Glomerular visceral epithelial cell (primary cell): Measurements from ENCODE around the gene KCNAB1.
A peak's percentile ranks its signal among the peaks of the same experiment; 100 is the strongest.

Source experiments
- DNase-seq: peaks from one replicate; pipeline ENCODE4 v3.0.0-alpha.2; 2016; ENCODE audit errors: extremely low spot score

KCNAB1 gene

GRCh38 chr3:156317462-156318074 is 197.2 kb downstream of the KCNAB1 start:
- DNase-seq: peak; percentile 33

- DNase-seq: no peak
Observed at GRCh38 chr3:156321945-156322344, 201.6 kb downstream of the KCNAB1 start.

GRCh38 chr3:156323466-156323865 is 203.1 kb downstream of the KCNAB1 start:
- DNase-seq: no peak

- DNase-seq: no peak
Observed at GRCh38 chr3:156330415-156330814, 210.0 kb downstream of the KCNAB1 start.

- no peak for DNase-seq
Observed at GRCh38 chr3:156332304-156332703, 211.9 kb downstream of the KCNAB1 start.

- no peak for DNase-seq
Observed at GRCh38 chr3:156334841-156335545, 214.6 kb downstream of the KCNAB1 start.

- DNase-seq: no peak
Observed at GRCh38 chr3:156339491-156339890, 219.1 kb downstream of the KCNAB1 start.

GRCh38 chr3:156341332-156341731 is 221.0 kb downstream of the KCNAB1 start:
- DNase-seq: no peak

- no peak for DNase-seq
Observed at GRCh38 chr3:156341831-156342416, 221.5 kb downstream of the KCNAB1 start.

GRCh38 chr3:156344215-156344614 is 223.8 kb downstream of the KCNAB1 start:
- DNase-seq: no peak

- DNase-seq: no peak
Observed at GRCh38 chr3:156349111-156349510, 228.7 kb downstream of the KCNAB1 start.

- DNase-seq: no peak
Observed at GRCh38 chr3:156349978-156350377, 229.6 kb downstream of the KCNAB1 start.

- DNase-seq: no peak
Observed at GRCh38 chr3:156350781-156351180, 230.4 kb downstream of the KCNAB1 start.

GRCh38 chr3:156351783-156352182 is 231.4 kb downstream of the KCNAB1 start:
- DNase-seq: no peak

GRCh38 chr3:156352728-156353127 is 232.3 kb downstream of the KCNAB1 start:
- DNase-seq: no peak

- DNase-seq: no peak
Observed at GRCh38 chr3:156353563-156353962, 233.2 kb downstream of the KCNAB1 start.

GRCh38 chr3:156356537-156357363 is 236.4 kb downstream of the KCNAB1 start:
- no peak for DNase-seq

GRCh38 chr3:156358232-156358631 is 237.9 kb downstream of the KCNAB1 start:
- DNase-seq: no peak

GRCh38 chr3:156359368-156359767 is 239.0 kb downstream of the KCNAB1 start:
- DNase-seq: no peak

- no peak for DNase-seq
Observed at GRCh38 chr3:156360083-156360482, 239.7 kb downstream of the KCNAB1 start.

GRCh38 chr3:156360963-156361362 is 240.6 kb downstream of the KCNAB1 start:
- DNase-seq: no peak

GRCh38 chr3:156366559-156366958 is 246.2 kb downstream of the KCNAB1 start:
- DNase-seq: no peak
